NCI-H1417 (cell line): ENCODE data around the gene ESRRG.
"Not testable (repeated sequence)": the region's sequence is repeated elsewhere in the genome, so short reads cannot be mapped to it uniquely, and the experiment has no call there.

Source experiments
- DNase-seq, 3 experiments: peaks; one replicate each; lab custom pipeline; 2025; lab: John Stamatoyannopoulos, UW

The ESRRG gene

GRCh38 chr1:216704065-216704464 lies 19.2 kb downstream of the ESRRG start:
- not testable (repeated sequence) for DNase-seq

GRCh38 chr1:216702170-216702569 lies 21.1 kb downstream of the ESRRG start:
- no peak for DNase-seq

DNA sequence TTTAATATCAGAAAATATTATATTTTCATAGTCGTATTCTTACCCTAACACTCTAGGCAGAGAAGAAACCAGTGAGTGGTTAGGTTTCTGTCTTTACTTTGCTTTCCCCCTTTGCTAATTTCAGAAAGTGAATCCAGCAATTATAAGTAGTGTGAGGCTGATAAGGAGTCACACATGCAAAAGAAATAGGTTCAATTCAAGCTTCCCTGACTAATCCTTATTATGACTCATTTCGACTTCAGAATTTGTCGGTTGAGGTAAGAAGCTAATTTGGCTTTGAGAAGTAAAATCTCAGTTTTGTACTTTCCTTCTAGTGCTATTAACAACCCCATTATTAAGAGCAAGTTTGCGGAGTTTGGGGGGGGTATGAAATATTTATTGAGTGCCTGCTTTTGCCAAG lies 22.4 kb downstream of the ESRRG start:
- no peak for DNase-seq

- no peak for DNase-seq
These were observed 31.5 kb downstream of the ESRRG start for GRCh38 chr1:216691710-216692109.

GRCh38 chr1:216690603-216691002 lies 32.6 kb downstream of the ESRRG start:
- no peak for DNase-seq

DNA sequence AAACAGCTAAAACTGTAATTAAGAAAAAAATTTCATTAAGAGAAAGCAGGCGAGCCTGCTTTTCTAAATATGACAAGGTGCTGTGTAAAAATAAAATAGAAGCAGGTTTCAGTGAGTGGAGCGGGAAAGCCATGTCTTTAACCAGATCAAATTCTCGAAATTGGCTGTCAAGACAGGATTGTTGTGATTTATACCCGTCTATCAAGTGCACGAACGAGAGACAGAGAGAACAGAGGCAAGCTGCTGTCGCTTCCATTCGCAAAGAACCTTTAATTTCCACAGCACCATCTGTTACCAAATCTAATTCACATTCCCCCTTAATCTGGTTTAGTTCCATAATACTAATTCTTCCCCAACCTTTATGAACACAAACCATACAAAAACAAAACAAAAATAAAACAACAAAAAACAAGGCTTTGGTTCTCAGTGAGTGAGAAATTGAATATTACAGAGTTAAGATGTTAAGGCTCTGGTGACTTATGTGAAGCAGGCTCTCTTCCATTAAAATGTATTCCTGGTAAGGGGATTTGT lies 35.0 kb downstream of the ESRRG start:
- no peak for DNase-seq

DNA sequence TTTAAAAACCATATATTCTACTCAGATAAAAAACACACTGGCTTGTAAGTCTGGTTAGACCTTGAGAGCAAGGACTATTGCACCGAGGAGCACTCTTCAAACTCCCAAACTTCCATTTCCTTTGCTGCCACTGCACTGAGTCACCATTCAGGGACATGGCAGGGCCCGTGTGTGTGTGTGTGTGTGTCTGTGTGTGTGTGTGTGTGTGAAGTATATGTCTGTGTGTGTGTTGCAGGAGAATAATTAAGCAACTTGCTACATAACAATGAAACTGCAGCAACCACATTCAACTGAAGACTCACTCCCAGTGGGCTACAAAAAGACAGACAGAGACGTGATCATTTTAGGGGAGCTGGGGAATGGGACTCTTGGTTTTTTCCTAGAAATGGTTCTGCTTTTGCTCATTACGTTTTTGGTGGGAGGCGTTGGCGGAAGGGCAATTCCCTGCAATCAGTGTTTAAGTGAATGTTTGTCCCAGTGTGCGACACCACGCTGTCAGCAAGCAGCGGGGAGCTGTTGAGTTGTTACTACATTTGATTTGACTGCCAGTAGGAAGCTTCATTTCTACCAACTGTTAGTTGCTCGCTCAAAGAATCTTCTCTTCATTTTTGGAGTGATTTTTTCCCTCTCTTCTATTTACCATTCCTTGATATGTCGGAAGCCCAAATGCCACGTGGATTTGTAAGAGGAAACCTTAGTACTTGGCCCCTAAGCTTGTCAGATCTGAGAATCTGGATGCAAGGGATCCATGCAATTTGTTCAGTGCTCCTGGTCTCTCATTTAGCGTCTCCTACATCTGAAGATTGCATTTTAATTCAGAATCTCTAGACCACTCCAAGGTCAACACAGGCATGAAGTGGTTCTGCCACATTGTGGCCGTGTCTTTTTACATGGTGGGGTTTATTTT lies 36.1 kb downstream of the ESRRG start:
- DNase-seq, result no peak

GRCh38 chr1:216682752-216683151 lies 40.5 kb downstream of the ESRRG start:
- DNase-seq, result peak; percentile 6 to 97 (median 79)

GRCh38 chr1:216679108-216679507 lies 44.1 kb downstream of the ESRRG start:
- DNase-seq, result peak in 1 of 3 experiments; percentile 42

DNA sequence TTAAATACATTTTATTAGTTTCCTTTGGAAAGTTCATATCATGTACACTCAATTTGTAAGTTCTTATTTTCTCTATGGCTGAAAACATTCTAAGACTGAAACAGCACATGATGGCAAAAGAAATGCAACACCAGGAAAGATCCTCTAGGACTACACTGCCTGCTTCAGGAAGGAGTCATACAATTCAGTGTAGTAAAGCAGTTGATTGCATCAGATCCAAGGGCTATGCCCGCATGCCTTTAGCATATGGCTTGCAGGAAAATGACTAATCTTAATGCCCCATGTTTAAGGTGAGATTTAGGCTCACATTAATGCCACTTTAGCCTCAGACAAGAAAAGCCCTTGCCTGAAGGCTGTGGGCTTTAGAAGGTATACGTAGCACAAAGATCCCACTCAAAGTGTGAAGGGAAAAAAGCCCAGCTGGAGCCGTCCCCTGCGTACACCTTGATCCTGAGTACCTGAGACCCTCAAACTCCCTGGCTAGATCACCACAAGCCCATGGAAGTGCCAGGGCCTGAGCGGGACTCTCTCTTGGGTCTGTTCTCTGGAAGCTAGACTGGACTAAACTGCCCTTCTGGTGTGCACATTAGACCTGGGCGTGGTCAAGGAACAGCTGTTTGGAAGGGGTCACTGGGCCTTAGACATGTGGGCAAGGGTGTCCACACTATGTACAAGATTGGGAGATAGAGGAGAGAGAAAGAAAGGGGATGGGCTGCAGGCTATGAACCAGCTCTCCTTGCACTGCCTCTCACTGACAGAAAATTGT lies 52.9 kb downstream of the ESRRG start:
- DNase-seq, result no peak

DNA sequence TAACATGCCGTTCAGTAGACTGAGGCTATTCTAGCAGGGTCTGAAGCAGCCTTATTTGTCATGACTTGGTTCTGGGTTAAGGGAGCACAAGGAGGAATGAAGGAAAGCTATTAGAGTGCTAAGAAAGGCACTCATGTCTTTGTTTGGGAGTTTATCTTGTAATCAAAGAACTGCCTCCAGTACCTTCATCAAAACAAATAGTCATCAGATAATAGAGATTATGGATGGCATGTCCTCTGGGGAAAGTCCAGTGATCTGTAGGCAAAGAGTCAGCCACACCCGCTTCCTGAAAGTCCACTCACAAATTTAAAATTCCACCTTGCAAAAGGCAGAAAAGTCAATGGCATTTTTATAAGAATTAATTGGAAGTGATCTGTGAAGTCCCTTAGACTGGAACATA lies 56.8 kb downstream of the ESRRG start:
- DNase-seq, result no peak

DNA sequence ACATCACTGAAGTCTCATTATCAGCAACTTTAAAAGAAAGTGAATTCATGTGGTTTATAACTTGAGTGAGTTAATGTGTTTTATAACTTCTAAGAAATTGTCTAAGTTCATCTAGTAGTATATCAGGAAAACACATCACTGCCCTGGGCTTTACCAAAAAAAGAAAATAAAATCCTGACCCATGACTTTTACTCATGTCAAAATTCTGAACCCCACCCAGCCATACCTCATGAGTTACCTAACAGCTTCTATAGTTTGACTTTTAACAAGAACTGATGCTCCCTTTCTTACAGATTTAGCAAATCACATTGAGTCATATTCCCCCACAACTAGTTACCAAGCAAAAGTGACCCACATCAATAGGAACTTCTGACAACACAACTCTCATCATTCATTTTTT lies 57.4 kb downstream of the ESRRG start:
- DNase-seq, result no peak

GRCh38 chr1:216665406-216665805 lies 57.8 kb downstream of the ESRRG start:
- no peak for DNase-seq

- no peak for DNase-seq
These were observed 60.5 kb downstream of the ESRRG start for GRCh38 chr1:216662681-216663080.

DNA sequence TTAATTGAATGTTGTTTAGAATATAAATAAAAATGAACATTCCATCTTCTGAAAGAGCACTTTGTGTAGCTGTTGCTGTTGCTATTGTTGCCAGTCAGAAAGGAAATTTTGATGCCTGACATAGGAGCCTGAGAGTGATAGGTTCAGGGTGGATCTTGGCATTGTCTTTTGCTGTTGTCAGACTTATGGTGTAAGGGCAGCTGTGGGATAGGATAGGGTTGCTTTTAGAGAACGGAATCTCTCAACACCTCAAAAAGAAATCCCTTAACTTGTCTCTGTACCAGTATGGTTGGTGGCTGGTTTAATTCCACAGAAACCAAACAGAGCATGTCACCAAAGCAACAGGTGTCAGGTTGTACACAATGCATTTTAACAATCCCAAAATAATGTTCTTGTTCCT lies 62.7 kb downstream of the ESRRG start:
- no peak for DNase-seq

DNA sequence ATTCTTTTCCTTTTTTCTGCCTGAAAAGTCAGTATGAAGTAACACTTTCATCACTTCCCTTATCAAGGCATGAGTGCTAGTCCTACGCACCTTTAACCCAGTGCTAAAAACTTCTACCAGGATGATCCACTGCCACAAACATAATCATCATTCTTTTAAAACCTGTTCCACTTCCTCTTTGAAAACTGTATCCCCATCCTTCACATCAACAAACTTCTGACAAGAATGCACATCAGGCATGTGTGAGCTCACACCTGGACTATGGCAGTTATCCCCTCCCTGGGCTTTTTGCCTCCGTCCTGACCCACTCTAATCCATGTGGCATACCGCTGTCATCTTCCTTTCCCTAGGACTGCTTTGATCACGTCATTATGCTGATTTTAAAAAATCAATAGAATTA lies 70.2 kb downstream of the ESRRG start:
- no peak for DNase-seq

- no peak for DNase-seq
These were observed 71.3 kb downstream of the ESRRG start for GRCh38 chr1:216651826-216652418.

- DNase-seq, result no peak
These were observed 80.1 kb downstream of the ESRRG start for GRCh38 chr1:216643176-216643575.

- no peak for DNase-seq
These were observed 81.4 kb downstream of the ESRRG start for GRCh38 chr1:216641669-216642460.

DNA sequence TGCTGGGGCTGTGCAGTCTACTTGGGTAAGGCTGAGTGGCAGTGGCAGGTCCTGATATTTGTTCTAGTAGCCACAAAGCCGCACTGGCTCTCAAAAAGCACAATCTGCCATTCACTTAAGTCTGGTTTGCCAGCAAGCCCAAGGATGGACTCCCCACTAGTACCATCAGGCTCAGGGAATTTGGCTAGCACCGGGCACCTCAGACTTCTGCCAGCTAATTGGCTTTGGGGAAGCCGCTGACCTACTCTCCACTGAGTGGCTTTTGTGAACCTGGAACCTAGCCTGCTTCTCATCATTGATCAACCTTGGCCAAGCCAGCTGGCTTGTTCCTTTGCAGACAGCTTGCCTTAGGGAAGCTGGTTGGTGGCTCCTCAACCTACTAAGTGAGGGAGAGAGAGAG lies 83.1 kb downstream of the ESRRG start:
- no peak for DNase-seq

DNA sequence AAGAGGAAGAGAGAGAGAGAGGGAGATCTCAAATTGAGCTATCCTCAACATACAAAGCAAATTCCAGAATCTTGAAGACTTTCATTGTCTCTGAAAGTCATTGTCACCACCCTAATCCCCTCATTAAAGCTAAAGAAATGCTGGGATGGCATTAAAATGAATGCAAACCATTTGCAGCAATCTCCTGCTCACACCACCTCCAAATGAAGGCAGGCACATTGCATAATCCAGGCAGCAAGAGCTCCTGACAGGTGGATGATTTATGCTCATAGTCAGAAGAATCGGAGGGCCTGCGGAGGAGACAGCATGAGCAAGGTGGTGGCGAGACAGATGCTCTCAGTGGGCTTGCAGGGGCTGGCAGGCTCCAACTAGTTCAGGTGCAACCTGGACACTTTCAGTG lies 90.2 kb downstream of the ESRRG start:
- DNase-seq, result peak in 2 of 3 experiments; percentile 11 to 45

DNA sequence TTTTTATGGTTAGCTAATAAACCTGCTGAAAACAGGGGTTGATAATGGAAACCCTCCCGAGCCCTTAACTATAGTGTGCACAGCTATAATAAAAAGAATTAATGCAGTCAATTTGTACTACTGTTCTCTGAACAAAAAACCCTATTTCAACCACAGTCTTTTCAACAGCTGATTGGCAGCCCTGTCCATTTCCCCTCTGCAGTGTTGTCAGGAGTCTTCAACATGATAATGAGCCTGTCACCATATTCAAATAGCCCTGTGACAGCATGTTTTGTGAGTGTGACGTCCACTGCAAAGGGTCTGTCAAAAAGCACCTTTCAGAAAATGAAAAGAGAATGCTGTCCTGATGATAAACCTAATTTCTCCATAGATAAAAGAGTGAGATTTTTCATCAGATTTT lies 92.7 kb downstream of the ESRRG start:
- DNase-seq, result no peak
